Esophagus muscularis mucosa (tissue), 3 donors: ENCODE results near the gene ZNF407.

Experiments used
- CTCF ChIP-seq, 3 experiments: fragments of 200-600 bp in 2 of 3; fragments of 450-650 bp in 1 of 3; sonication (generic) in 2 of 3; IDR thresholded peaks; one replicate each; pipeline ENCODE4 v1.5.1; 2017 to 2019; ENCODE audit warnings: antibody characterized with exemption in 3 of 3, mild to moderate bottlenecking in 2 of 3, moderate library complexity in 1 of 3
- EP300 ChIP-seq: sonication (generic); formaldehyde crosslinking; IDR thresholded peaks from one replicate; pipeline ENCODE4 v1.6.1; 2017; ENCODE audit warnings: antibody characterized with exemption

GRCh38 chr18:74857901-74858300, 260.2 kb downstream of the ZNF407 start:
- TF ChIP-seq EP300 (no peak), CTCF (IDR thresholded peaks at IDR 0.05) (no peak)
